ENCODE data around the gene SRPK3. TPM values are rescaled to one million over a fixed set of nuclear protein-coding genes. Genes with fewer than 3 reads are reported as not detected.

Gene SRPK3
- total and polyA plus RNA-seq, 2 experiments from 2014 or later, result 0.71 TPM; not detected in 1

GRCh38 chrX:153778181-153778580 lies 2.7 kb upstream of the SRPK3 start:
- Histone ChIP-seq H3K27me3 (no peaks in the 10 kb centered on the region), H3K27ac (no peak overlapping the region), H3K36me3 (no peaks in the 10 kb centered on the region), H3K4me1 (ENCODE audit: low read depth) (no peaks in the 10 kb centered on the region), H3K4me3 (no peak overlapping the region), H3K9me3 (ENCODE audit: low read depth) (no peaks in the 10 kb centered on the region)
- TF ChIP-seq CTCF (IDR thresholded peaks at IDR 0.05; ENCODE audit: low read depth, low read length), result no peak
- no peak for DNase-seq (ENCODE audit: low read depth in 1 of 2, low spot score in 1 of 2)

GRCh38 chrX:153778684-153779101 lies 2.1 kb upstream of the SRPK3 start:
- no peak for TF ChIP-seq CTCF (IDR thresholded peaks at IDR 0.05; ENCODE audit: low read depth, low read length)
- Histone ChIP-seq H3K9me3 (ENCODE audit: low read depth) (no peaks in the 10 kb centered on the region), H3K4me1 (ENCODE audit: low read depth) (no peaks in the 10 kb centered on the region), H3K27ac (no peak overlapping the region), H3K4me3 (no peak overlapping the region), H3K27me3 (no peaks in the 10 kb centered on the region), H3K36me3 (no peaks in the 10 kb centered on the region)
- DNase-seq (ENCODE audit: low read depth in 1 of 2, low spot score in 1 of 2), result no peak

GRCh38 chrX:153779891-153780677 lies 757 bp upstream of the SRPK3 start:
- no peak for DNase-seq (ENCODE audit: low read depth in 1 of 2, low spot score in 1 of 2)
- H3K27ac ChIP-seq, result no peak overlapping the region
- no peaks in the 10 kb centered on the region for H3K4me1 ChIP-seq (ENCODE audit: low read depth)
- no peak for TF ChIP-seq CTCF (IDR thresholded peaks at IDR 0.05; ENCODE audit: low read depth, low read length)
- H3K27me3 ChIP-seq, result no peaks in the 10 kb centered on the region
- no peaks in the 10 kb centered on the region for H3K9me3 ChIP-seq (ENCODE audit: low read depth)
- no peaks in the 10 kb centered on the region for H3K36me3 ChIP-seq
- no peak overlapping the region for H3K4me3 ChIP-seq

GRCh38 chrX:153781428-153782047 lies 697 bp downstream of the SRPK3 start:
- Histone ChIP-seq H3K9me3 (ENCODE audit: low read depth) (no peaks in the 10 kb centered on the region), H3K36me3 (no peaks in the 10 kb centered on the region), H3K4me1 (ENCODE audit: low read depth) (no peaks in the 10 kb centered on the region), H3K27me3 (no peaks in the 10 kb centered on the region), H3K4me3 (no peak overlapping the region), H3K27ac (no peak overlapping the region)
- DNase-seq (ENCODE audit: low read depth in 1 of 2, low spot score in 1 of 2), result no peak
- TF ChIP-seq CTCF (IDR thresholded peaks at IDR 0.05; ENCODE audit: low read depth, low read length), result no peak

- Histone ChIP-seq H3K4me1 (ENCODE audit: low read depth) (no peaks in the 10 kb centered on the region), H3K4me3 (no peak overlapping the region), H3K36me3 (no peaks in the 10 kb centered on the region), H3K9me3 (ENCODE audit: low read depth) (no peaks in the 10 kb centered on the region), H3K27ac (no peak overlapping the region), H3K27me3 (no peaks in the 10 kb centered on the region)
- no peak for TF ChIP-seq CTCF (IDR thresholded peaks at IDR 0.05; ENCODE audit: low read depth, low read length)
- DNase-seq (ENCODE audit: low read depth in 1 of 2, low spot score in 1 of 2), result no peak
Observed at GRCh38 chrX:153782313-153782712, 1.5 kb downstream of the SRPK3 start.
